HG02885 (cell line): ENCODE measurements around the gene AKAP5.

ENCODE experiments used
- ATAC-seq: cut with Tn5 transposase; IDR thresholded peaks from one replicate; pipeline ENCODE4 v1.9.1; 2021; ENCODE audit warnings: mild to moderate bottlenecking; ENCODE audit not compliant: unreplicated experiment, poor library complexity

The AKAP5 gene, protein sequence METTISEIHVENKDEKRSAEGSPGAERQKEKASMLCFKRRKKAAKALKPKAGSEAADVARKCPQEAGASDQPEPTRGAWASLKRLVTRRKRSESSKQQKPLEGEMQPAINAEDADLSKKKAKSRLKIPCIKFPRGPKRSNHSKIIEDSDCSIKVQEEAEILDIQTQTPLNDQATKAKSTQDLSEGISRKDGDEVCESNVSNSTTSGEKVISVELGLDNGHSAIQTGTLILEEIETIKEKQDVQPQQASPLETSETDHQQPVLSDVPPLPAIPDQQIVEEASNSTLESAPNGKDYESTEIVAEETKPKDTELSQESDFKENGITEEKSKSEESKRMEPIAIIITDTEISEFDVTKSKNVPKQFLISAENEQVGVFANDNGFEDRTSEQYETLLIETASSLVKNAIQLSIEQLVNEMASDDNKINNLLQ

DNA sequence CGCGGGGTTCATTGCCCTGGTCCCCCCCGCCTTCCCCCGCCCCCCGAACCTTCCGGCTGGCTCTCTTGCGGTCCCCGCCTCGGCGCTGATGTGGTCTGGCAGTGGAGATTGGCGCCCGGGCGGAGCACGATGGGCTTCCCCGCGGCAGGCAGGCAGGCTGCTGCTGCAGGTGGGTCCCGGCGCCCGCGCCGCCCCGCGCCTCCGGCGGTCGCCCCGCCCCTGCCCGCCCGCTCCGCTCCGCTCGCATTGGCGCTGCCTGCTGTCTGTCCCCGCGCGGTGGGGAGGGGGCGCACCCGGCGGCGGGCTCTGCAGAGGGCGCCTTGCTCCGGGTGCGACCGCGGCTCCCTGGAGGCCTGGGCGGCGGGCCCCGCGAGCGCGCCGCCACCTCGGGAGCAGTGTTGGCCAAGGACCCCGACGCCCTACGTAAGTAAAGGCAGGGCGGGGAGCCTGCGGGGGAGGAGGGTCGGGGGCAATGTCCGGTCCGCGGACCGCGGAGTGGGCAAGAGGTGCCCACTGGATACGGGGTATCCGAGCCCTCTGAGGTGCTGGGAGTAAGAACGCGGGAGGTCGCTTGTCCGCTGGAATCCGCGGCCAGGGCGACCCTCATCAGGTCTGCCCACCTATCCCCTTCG lies at the start of gene AKAP5:
TSS of gene AKAP5 (plus strand) at position 309 of the 632 bp plus-strand sequence. CDS start 2,896 bp downstream, outside the sequence.
- ATAC-seq, result peak; percentile 62

DNA sequence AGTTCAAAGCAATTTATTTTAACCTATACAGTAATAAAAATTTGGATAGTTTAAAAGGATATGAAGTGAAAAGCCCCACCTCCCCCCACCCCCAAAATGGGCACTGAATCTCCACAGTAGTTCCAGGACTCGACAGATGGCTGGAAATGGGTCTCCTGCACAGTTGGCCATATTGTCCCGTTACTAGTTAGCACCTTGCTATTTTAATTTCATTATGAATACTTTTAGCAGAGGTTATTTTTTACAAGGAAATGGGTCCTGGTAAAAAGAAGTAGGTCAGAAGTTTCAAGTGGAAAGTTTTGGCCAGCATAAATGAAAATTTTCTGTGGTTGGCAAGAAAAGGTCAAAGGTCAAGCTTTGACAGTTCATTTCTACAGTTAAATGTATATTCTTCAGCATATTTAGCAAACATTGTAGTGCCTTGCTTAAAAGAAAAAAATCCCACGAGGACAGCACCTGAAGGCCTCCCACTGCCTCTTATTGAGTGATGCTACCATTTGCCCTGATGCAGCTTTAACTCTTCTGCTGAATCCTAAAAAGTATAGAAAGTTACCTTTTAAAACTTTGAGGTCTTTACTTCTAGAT lies 48.9 kb upstream of the AKAP5 start:
- ATAC-seq, result no peak

DNA sequence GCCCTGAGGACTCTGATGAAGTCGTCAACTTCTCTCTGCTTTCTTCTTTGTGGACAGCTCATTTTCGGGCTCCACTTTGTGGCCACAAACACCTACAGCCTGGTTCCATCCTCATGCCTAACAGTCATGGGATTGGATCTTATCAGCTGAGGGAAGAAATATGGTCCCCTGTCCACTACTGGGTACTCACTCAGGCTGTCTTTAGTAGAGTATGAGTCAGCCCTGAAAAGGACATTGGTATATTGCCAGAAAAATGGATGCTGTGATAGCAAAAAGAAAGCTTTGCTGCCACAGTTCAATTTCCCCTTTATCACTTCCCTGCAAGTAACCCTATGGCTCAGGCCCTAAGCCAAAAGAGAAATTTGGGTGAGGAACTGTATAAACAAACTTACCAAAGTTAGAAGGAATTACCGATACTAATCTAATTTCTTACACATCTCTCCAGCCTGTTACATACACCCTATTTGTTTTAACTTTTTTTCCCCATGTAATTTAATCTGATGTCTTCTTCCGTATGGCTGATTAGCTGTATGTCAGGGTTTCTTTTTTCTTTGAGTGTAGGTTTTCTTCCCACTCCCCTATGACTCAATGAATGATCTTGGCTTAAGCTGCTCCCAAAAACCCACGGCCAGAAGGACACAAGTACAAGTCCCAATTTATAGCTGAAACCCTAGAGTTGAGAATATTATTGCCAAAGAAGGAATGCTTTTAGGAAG lies 48.1 kb upstream of the AKAP5 start:
- ATAC-seq, result no peak

DNA sequence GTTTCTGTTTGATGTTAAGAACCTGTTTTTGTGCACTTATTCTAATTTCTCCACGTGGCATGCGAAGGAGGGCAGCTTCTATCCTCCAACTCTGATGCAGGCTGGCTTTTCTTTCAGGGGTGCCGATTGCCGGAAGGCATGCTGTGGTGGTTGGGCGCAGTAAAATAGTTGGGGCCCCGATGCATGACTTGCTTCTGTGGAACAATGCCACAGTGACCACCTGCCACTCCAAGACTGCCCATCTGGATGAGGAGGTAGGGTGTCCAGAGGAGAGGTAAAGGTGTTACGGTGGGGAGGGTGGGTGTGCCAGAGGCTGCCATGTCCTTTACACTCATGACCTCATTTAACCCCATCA lies 47.6 kb upstream of the AKAP5 start:
- ATAC-seq, result no peak

DNA sequence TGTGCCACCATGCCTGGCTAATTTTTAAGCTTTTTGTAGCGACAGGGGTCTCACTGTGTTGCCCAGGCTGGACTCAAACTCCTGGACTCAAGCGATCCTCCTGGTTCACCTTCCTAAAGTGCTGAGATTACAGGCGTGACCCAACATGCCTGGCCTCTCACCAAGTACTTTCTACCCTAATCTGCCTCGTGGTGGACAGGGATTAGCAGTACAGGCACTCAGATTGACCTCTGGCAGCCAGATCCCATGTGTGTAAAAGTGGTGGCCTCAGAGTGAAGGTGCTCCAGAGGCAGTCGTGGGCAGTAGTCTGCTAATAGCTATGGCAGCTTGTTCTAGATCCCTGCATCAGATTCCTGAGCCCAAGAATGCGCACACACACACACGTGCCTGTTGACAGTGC lies 46.3 kb upstream of the AKAP5 start:
- ATAC-seq, result no peak

DNA sequence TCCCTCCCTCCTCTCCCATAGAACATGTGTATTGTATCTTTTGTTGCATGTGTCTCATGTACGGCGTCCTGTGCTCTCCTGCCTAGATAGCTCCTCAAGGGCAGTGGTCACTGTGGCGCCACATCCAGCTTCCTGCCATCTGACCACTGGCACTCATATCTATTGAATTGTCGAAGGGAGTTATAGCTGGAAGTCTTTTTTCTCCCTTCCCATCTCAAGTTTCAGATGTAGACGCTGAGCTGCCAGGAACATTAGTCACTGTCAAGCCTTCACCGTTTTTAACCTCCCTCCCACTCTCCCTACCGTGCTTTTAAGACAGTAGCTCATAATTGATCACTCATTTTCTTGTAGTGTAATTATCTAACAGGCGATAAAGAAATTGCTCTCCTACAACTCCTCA lies 44.1 kb upstream of the AKAP5 start:
- no peak for ATAC-seq

DNA sequence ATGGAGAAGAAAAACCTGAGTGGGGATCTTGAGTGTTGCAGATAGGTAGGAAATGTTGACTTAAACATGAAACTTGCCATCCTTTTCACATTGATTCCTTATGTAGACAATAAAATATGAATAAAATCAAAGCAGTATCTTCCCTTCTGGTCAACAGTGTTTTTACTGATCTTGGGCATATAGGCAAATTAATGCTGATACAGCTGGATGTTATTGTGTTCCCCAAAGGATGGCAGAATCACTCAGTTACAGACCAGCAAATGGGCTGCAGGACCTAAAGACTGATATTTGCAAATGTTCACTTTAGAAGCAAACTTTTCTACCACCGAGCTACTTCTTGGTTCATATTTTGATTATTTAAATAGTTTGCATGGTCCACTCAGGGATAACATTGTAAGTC lies 43.3 kb upstream of the AKAP5 start:
- ATAC-seq, result no peak

DNA sequence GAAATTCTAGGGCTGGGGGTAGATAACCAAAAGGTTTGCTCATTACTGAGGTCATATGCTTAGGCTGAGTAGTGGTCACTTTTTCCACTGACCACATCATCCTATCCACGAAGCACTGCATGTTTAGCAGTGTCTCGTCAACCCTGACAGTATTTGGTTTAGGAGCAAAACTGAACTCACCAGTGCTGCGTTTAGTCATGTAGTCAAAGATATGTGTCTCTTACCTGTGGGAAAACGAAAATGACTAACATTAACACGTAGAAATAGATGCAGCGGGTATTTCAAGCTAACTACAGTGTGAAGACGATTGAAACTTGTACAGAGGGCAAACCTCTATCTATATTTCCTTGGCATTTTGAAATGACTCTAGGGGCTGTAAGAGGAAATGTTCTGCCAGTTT lies 42.5 kb upstream of the AKAP5 start:
- ATAC-seq, result peak; percentile 84

DNA sequence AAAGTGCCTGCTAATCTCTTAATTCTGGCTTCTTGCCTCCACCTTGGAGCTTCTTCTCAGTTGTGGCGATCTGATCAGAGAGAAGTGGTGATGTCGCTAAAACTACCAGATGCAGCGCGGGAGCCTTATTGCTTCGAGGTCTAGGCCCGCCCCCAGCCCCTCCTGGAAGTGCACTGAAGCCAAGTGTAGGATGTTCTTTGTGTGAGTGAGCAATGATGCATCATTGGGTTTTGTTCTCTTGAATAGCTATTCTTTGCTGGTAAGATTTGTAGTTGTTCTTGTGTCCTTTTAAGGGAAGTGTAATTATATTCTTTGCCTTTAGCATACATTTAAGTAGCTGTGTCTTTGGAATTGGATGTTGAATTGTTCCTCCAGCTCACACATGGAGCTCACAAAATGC lies 41.3 kb upstream of the AKAP5 start:
- ATAC-seq, result no peak

DNA sequence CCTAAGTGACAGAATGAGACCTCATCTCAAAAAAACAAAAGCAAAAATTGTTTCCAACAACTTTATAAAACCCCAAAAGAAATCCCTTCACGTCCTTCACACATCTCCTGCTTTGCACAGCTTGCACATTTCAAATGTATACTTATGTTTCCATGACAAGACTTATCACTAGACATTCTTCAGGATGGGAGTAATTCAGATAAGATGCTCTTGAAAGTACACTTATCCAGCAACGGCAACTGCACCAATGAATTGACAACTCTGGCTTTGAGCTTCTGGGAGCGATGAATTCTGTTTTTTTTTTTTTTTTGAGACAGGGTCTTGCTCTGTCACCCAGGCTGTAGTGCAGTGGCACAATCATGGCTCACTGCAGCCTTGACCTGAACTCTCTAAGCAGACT lies 30.8 kb upstream of the AKAP5 start:
- no peak for ATAC-seq

DNA sequence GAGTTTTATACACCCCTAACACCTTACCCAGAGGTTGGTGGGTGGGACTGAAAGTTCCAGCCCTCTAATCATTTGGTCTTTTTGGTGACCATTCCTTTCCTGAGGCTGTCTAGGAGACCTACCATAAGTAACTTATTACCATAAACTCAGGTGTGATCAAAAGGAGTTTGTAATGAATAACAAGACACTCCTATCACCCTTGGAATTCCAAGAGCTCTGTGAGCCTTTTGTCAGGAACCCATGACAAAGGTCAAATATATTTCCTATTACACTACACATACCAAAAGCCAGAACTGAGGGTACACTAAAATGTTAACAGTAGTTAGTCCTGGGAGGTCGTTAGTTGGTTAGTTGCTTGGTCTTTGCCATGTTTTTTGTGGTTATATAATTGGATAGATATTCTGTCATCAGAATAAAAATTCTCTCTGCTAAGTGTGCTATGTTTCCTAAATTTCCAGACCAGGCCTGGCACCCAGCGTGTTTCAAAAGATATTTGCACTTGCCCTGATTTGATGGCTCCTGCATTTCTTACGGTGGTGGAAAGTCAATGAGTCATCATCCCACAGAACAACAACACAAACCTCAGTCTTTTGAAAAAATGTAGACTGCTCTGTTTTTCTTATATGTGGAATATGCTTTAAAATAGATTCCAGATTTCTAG lies 27.0 kb upstream of the AKAP5 start:
- no peak for ATAC-seq

DNA sequence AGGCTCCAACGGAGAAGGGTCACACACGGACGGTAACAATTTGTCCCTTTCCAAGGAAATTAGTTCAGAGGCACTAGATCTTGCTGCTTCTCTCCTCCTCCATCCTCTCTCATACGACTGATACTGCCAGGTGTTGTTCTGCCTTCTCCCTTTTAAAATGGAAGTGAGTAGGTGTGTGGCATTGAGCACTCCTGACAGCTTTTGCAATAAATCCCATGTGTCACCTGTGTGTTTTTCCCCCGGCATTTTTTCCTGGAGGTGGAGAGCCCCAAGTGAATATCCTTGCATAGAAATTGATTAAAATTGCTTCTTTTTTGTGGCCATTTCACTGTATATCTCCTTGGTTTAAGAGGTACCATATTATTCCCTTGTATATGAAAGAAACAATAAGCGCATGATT lies 26.2 kb upstream of the AKAP5 start:
- ATAC-seq, result no peak

DNA sequence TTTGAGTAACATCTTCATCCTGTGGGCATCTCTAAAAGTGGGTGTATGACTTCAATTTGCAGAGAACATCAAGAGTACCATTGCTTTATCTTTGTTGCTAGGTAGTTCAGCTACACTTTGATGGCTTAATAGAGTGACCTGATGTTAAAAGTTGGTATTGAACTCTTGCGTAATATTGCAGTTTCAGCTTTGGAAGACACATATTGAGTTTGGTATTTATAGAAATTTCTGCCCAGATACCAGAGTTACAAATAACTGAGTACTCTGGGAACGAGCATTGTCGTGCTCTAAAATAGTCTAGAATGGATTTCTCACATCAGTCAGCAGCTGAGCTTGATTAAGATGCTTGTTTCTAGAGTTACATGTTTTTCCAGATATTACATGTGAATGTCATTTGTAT lies 24.8 kb upstream of the AKAP5 start:
- ATAC-seq, result no peak

DNA sequence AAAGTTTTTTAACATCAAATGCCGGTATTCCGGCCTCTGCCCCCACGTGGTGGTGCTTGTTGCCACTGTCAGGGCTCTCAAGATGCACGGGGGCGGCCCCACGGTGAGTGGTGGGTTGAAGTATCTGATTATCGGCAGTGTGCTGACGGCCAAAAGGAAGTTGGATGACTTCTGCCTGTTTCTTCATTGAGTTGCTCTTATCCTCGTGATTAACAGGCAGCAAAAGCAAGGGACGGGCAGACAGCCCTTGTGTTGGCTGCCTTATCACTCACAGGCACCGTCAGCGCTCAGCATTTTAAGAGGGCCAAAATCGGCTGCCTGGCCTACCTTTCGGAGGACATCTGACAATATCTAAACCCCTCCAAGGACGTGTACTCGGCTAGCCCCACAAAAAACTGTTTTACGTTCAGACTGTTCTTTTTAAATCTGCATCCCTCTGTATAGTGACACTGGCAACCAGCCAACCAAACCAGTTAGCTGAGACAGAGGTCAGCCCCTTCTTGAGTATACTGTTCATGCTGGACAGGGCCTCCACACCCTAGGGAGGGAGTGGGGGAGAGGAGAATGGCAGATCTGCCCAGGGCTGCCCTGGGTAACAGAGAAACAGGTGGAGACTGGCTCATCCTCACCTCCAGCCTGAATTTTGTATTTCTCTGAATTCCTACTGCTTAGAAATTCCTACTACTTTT lies 22.9 kb upstream of the AKAP5 start:
- no peak for ATAC-seq

DNA sequence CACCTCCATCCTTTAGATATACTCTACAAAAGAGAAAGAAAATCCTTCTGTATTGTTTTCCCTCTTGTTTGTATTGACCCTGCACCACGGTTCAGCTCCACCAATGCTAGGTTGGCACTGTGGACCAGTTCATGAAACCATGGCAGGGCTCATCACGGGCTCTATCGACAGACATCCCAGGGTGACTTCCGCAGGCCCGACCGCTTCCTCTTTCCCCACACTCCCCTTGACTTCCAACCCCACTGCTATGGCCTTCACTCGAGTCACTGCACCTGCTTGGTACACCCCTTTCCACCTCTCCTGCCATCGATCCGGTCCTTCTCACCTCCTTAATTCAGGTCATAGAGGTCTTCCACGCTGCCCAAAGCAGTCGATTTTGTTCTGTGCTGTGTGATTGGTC lies 21.2 kb upstream of the AKAP5 start:
- no peak for ATAC-seq

DNA sequence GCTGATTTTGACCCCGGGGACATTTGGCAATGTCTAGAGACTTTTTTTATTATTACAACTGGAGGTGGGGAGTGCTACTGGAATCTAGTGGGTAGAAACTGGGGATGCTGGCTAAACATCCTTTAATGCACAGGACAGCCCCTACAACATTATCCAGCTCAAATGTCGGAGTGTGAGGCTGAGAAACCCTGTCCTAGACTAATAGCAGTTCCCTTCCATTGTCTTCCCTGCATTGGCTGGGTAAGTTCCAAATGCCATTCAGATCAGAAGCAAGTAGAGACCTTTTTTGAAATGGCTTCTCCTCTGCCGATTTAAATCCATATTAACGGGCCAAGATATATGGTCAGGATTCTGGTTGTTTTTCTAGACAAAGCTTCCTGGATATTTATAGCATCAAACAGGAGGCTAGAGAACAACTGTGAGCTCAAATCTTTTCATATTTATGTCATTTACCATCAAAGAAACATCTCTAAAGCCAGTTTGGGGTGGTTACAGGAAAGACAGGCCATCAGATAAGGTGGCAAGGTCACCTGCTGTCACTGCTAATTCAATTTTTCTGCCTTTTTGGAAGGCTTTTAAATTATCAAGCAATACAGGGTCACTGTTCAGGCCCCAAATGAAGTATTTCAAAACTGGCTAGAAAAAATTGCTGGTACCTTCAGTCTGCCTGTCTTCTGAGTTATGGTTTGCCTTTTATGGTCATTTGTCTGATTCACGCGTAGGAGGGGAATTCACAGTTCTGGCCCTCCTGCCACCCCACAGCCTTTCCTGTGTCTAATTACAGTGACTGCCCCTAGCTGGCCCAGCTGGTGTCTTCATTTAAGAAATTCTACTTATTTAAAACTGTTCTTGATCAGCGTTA lies 20.1 kb upstream of the AKAP5 start:
- peak; percentile 98 for ATAC-seq

DNA sequence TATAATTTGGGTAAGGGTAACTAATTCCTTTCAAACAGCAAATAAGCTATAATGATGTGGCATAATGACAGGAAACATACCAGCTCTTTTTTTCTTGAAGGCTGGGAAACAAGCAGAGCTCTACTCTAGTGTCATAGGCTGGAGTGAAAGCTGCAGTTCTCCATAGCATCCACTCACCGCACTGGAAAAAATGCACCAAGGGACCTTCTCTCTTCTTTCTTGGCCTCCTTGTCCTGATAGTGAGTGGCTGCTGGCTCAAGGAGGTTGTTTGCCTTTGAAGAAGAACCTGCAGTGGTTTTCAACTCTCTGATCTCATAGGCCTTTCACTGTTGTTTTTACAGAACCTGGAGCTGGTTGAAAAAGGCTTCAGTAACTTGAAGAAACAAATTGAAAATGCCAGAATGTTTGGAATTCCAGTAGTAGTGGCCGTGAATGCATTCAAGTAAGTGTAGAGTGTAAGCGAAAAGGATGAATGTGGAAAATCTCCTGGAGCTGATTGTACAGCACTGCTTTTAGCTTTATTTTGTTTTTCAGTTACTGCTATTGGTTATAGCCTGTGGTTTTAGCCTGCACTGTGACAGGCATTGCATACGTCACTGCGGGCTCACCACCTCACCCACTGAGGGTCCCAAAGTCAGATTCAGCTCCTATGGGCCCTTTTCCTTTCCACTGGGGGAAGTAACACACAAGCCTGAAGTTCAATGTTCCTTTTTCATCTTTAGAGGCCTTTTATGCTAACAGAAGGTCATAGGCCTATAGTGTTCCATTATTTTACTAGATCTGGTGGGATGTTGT lies 17.2 kb upstream of the AKAP5 start:
- no peak for ATAC-seq

DNA sequence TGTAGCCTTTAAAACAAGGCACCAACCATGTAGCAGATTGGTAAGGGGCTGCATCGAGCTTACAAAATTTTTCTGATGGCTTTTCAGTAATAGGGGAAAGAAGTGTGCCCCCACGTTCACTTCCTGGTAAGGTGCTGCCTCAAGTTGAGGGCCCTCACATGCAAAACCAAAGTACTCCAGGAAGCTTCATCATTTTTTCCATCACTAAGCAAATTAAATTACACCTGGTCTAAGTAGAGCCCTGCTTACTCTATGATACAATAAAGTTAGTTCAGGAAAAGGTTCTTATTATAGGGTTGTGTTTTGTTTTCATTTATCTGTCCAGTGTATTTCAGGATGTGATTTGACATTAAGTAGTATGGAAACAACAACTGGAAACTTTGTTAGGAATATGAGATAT lies 15.0 kb upstream of the AKAP5 start:
- ATAC-seq, result no peak
